Epithelial cell of esophagus (primary cell): ENCODE data around the gene ZFAND2B.

Experiments used
- DNase-seq: peaks from one replicate; pipeline ENCODE4 v3.0.0; 2010; ENCODE audit warnings: low read depth
- H3K4me3 ChIP-seq: 2 replicates; pipeline ENCODE4 v1.5.1; 2011; ENCODE audit warnings: mild to moderate bottlenecking, low read length, control low read depth
- CTCF ChIP-seq: IDR thresholded peaks from 2 replicates; pipeline ENCODE4 v1.5.1; 2011; ENCODE audit warnings: low read depth, mild to moderate bottlenecking, low read length, control low read depth, inconsistent platforms; ENCODE audit not compliant: insufficient read depth; ENCODE audit errors: missing control alignments

The ZFAND2B gene

GRCh38 chr2:219161097-219161496, 45.5 kb upstream of the ZFAND2B start:
- TF ChIP-seq CTCF, result no peak
- DNase-seq, result no peak
- H3K4me3 ChIP-seq, result peak overlapping the region; percentile 65

GRCh38 chr2:219163156-219163555, 43.4 kb upstream of the ZFAND2B start:
- no peak for DNase-seq
- no peak overlapping the region for H3K4me3 ChIP-seq
- no peak for TF ChIP-seq CTCF

DNA sequence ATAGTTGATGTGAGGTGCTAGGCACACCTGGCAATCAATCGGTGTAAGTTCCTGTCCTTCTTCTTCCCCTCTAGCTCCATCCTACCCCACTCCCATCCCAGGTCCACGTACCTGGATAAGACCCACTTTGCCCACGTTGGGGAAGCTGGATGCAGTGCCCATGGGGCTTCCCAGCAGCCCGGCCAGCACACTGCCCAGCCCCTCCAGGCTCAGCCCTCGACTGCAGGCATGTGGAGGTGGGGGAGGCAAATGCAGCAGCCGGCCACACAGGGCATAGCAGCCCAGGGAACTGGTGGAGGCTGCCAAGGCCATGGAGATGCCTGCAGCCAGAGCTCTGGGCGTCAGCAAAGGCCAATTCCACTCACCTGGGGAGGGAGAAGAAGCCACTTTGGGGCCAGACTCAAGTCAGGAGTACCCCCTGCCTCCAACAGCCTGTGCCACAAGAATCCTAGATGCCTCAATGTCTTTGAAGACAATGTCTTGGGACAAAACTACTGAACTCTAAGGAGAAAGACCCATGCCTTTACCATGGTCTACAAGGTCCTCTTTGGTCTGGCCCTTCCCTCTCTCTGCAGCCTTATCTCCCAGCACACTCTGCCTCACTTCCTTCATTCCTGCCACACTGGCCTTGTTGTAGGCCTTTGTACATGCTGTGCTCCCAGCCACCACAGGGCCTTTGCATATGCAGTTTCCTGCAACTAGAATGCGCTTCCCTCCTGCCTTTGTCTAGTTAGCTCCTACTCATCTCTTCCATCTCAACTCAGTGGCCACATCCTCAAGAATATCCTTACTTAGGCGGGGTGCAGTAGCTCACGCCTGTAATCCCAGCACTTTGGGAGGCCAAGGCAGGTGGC, 41.3 kb upstream of the ZFAND2B start:
- TF ChIP-seq CTCF, result no peak
- H3K4me3 ChIP-seq, result no peak overlapping the region
- no peak for DNase-seq

DNA sequence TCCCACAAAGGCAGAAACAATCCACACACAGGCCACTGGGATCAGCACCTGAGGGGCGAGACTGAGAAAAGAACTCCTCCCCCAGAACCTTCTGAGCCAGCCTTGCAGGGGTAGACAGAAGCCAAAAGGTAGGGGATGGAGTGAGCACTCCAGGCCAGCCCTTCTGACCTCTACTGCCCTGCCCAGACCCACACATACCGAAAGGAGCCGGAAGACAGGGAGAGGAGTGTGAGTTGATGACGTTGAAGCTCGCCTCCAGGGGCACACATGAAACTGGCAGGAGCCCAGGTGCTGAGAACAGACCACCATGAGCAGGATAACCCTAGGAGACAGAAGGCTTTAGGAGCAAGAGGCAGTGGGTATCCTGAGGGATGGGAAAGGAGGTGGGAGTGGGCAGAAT, 38.6 kb upstream of the ZFAND2B start:
- DNase-seq, result no peak
- H3K4me3 ChIP-seq, result no peak overlapping the region
- no peak for TF ChIP-seq CTCF

GRCh38 chr2:219168526-219168925, 38.1 kb upstream of the ZFAND2B start:
- DNase-seq, result no peak
- H3K4me3 ChIP-seq, result no peak overlapping the region
- TF ChIP-seq CTCF, result no peak

- no peak for DNase-seq
- no peak overlapping the region for H3K4me3 ChIP-seq
- no peak for TF ChIP-seq CTCF
Measured at GRCh38 chr2:219168932-219169331, 37.6 kb upstream of the ZFAND2B start.

- no peak for DNase-seq
- no peak for TF ChIP-seq CTCF
Measured at GRCh38 chr2:219169930-219170654, 36.5 kb upstream of the ZFAND2B start, which contains the start of gene SLC23A3. Gene SLC23A3, minus strand, starts transcription at chr2:219170029. Its CDS starts 45 bp downstream, at chr2:219169984.

More at GRCh38 chr2:219169930-219170654, 36.5 kb upstream of the ZFAND2B start, which contains the start of gene SLC23A3:
- no peak within 1 kb of the TSS for H3K4me3 ChIP-seq
